Fibroblast of lung (primary cell): ENCODE results near the gene FCRLA.

Experiments used
- EZH2 ChIP-seq: IDR thresholded peaks from 2 replicates; pipeline ENCODE4 v1.5.1; 2012; ENCODE audit warnings: low read length, control low read depth, mild to moderate bottlenecking; ENCODE audit errors: missing control alignments
- TF ChIP-seq, protein P1 (sequence below), 2 donors: IDR thresholded peaks in 1 of 2; conservative IDR thresholded peaks in 1 of 2; 1 replicate in 1 of 2; 2 replicates in 1 of 2; pipeline ENCODE4 v1.5.1; 2011 to 2012; ENCODE audit warnings: low read length in 2 of 2, control low read depth in 1 of 2, inconsistent platforms in 1 of 2, low read depth in 1 of 2, mild to moderate bottlenecking in 1 of 2

DNA sequence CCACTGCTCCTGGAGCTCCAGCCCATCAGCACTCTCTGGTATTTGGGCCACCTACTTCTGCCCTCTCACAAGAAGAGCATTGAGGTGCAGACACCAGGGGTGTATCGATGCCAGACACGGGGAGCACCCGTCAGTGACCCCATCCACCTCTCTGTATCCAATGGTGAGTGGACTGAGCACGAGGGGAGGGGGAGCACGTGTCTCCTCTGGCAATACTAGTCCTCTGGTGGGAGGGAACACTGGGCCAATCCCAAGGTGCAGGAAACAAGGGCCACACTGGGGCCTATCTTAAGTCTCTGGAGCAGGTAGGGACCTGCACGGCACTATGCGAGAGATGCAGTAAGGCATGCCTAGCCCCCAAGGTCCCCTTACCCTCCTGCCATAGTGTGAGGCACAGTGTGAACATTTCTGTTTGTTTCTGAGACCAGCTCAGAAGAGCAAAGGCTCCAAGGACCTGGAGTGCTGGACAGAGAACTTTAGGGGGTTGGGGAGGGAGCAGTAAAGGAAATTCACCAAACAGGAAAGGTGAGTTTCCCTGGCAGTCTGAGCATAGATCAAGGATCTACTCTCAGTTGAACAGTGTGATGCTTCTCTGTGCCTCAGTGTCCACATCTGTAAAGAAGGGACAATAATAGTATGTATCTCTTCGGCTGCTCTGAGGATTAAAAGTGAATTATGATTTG is 16.6 kb downstream of the FCRLA start:
- TF ChIP-seq, protein P1, sequence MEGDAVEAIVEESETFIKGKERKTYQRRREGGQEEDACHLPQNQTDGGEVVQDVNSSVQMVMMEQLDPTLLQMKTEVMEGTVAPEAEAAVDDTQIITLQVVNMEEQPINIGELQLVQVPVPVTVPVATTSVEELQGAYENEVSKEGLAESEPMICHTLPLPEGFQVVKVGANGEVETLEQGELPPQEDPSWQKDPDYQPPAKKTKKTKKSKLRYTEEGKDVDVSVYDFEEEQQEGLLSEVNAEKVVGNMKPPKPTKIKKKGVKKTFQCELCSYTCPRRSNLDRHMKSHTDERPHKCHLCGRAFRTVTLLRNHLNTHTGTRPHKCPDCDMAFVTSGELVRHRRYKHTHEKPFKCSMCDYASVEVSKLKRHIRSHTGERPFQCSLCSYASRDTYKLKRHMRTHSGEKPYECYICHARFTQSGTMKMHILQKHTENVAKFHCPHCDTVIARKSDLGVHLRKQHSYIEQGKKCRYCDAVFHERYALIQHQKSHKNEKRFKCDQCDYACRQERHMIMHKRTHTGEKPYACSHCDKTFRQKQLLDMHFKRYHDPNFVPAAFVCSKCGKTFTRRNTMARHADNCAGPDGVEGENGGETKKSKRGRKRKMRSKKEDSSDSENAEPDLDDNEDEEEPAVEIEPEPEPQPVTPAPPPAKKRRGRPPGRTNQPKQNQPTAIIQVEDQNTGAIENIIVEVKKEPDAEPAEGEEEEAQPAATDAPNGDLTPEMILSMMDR (conservative IDR thresholded peaks at IDR 0.05 in 1 of 2, IDR thresholded peaks at IDR 0.05 in 1 of 2; ENCODE audit: low read depth in 1 of 2, low read length in 2 of 2) = no peak
- no peak for TF ChIP-seq EZH2
